ENCODE data around the gene CTDNEP1. TPM values are rescaled to one million over a fixed set of nuclear protein-coding genes. Genes with fewer than 3 reads are reported as not detected.

Gene CTDNEP1
- total RNA-seq, 5 donors from 2014 or later (not counting 1 experiment from before 2014, with no cell fraction given) = 109 to 131 (median 125) TPM

Other genes with a start within 250 kb of the CTDNEP1 start
- gene RNASEK, start 239.1 kb downstream of the CTDNEP1 start, total RNA-seq = 100 to 1,000 TPM in 4 of 5 donors, 10 to 100 TPM in 1; 98.3 to 160 (median 133) TPM
- under 1 TPM in 1 of 5 donors, not detected in 4; 0.53 TPM for gene BCL6B, start 228.7 kb downstream of the CTDNEP1 start, total RNA-seq
- 10 to 100 TPM in 3 of 5 donors, 1 to 10 TPM in 2; 3.8 to 17.6 (median 15.4) TPM for gene SLC16A13, start 215.7 kb downstream of the CTDNEP1 start, total RNA-seq
- gene SLC16A11, start 207.6 kb downstream of the CTDNEP1 start, total RNA-seq = 1 to 10 TPM; 1.4 to 2.2 (median 1.8) TPM
- gene CLEC10A, start 171.5 kb downstream of the CTDNEP1 start, total RNA-seq = not detected
- under 1 TPM in 4 of 5 donors, not detected in 1; 0.25 to 0.55 (median 0.47) TPM for gene ASGR2, start 136.9 kb downstream of the CTDNEP1 start, total RNA-seq
- gene ASGR1, start 72.4 kb downstream of the CTDNEP1 start, total RNA-seq = 1 to 10 TPM in 2 of 5 donors, under 1 TPM in 3; 0.60 to 1.8 (median 0.82) TPM
- gene DLG4, start 31.9 kb downstream of the CTDNEP1 start, total RNA-seq = 10 to 100 TPM in 2 of 5 donors, 1 to 10 TPM in 3; 8.1 to 13.6 (median 9.3) TPM
- 100 to 1,000 TPM; 275 to 424 (median 385) TPM for gene ACADVL, start 31.8 kb downstream of the CTDNEP1 start, total RNA-seq
- 10 to 100 TPM; 48.2 to 76.3 (median 70.4) TPM for gene DVL2, start 17.2 kb downstream of the CTDNEP1 start, total RNA-seq
- gene PHF23, start 12.3 kb downstream of the CTDNEP1 start, total RNA-seq = 10 to 100 TPM; 13.3 to 51.6 (median 43.5) TPM
- 100 to 1,000 TPM; 197 to 278 (median 276) TPM for gene GABARAP, start 9.3 kb downstream of the CTDNEP1 start, total RNA-seq
- 10 to 100 TPM; 29.8 to 35.9 (median 33.3) TPM for gene ELP5, start 481 bp upstream of the CTDNEP1 start, total RNA-seq
- 1 to 10 TPM; 2.4 to 5.9 (median 2.9) TPM for gene CLDN7, start 10.7 kb upstream of the CTDNEP1 start, total RNA-seq
- under 1 TPM in 1 of 5 donors, not detected in 4; 0.06 TPM for gene SLC2A4, start 30.0 kb upstream of the CTDNEP1 start, total RNA-seq
- gene YBX2, start 42.9 kb upstream of the CTDNEP1 start, total RNA-seq = under 1 TPM in 4 of 5 donors, not detected in 1; 0.20 to 0.57 (median 0.45) TPM
- 100 to 1,000 TPM; 286 to 481 (median 306) TPM for gene EIF5A, start 55.9 kb upstream of the CTDNEP1 start, total RNA-seq
- gene GPS2, start 63.6 kb upstream of the CTDNEP1 start, total RNA-seq = 100 to 1,000 TPM; 114 to 129 (median 125) TPM
- 10 to 100 TPM; 49.5 to 90.2 (median 80.0) TPM for gene NEURL4, start 77.6 kb upstream of the CTDNEP1 start, total RNA-seq
- gene ACAP1, start 84.8 kb upstream of the CTDNEP1 start, total RNA-seq = 100 to 1,000 TPM; 531 to 781 (median 649) TPM
- gene KCTD11, start 100.4 kb upstream of the CTDNEP1 start, total RNA-seq = 1 to 10 TPM; 2.4 to 7.3 (median 4.8) TPM
- not detected for gene TMEM95, start 103.4 kb upstream of the CTDNEP1 start, total RNA-seq
- 10 to 100 TPM in 3 of 5 donors, 1 to 10 TPM in 2; 5.7 to 18.3 (median 16.0) TPM for gene TNK1, start 129.4 kb upstream of the CTDNEP1 start, total RNA-seq
- gene PLSCR3, start 142.8 kb upstream of the CTDNEP1 start, total RNA-seq = 100 to 1,000 TPM; 101 to 145 (median 140) TPM
- gene TMEM256, start 152.4 kb upstream of the CTDNEP1 start, total RNA-seq = 10 to 100 TPM; 28.7 to 48.9 (median 45.6) TPM
- gene NLGN2, start 156.1 kb upstream of the CTDNEP1 start, total RNA-seq = 1 to 10 TPM; 6.8 to 8.9 (median 8.4) TPM
- gene SPEM1, start 168.6 kb upstream of the CTDNEP1 start, total RNA-seq = not detected
- not detected for gene SPEM2, start 173.9 kb upstream of the CTDNEP1 start, total RNA-seq
- gene SPEM3, start 177.1 kb upstream of the CTDNEP1 start, total RNA-seq = not detected
- gene TMEM102, start 183.7 kb upstream of the CTDNEP1 start, total RNA-seq = 10 to 100 TPM in 3 of 5 donors, 1 to 10 TPM in 2; 8.8 to 26.9 (median 23.5) TPM
- 1 to 10 TPM; 2.4 to 4.2 (median 3.3) TPM for gene FGF11, start 187.8 kb upstream of the CTDNEP1 start, total RNA-seq
- gene CHRNB1, start 193.3 kb upstream of the CTDNEP1 start, total RNA-seq = 10 to 100 TPM in 3 of 5 donors, 1 to 10 TPM in 2; 6.6 to 12.0 (median 11.0) TPM
- 10 to 100 TPM; 64.0 to 86.6 (median 82.7) TPM for gene ZBTB4, start 227.9 kb upstream of the CTDNEP1 start, total RNA-seq
- gene SLC35G6, start 229.7 kb upstream of the CTDNEP1 start, total RNA-seq = not detected
- gene POLR2A, start 232.6 kb upstream of the CTDNEP1 start, total RNA-seq = 100 to 1,000 TPM; 198 to 444 (median 212) TPM

Measured in T-cell (primary cell).